Measurements from ENCODE around the gene CLUH. TPM values are rescaled to one million over a fixed set of nuclear protein-coding genes. Genes with fewer than 3 reads are reported as not detected.

Gene CLUH
- total and polyA plus RNA-seq, 2 donors (not counting 3 experiments of a cell fraction or from before 2014, with no cell fraction given) = 33.8 to 80.7 TPM

GRCh38 chr17:2695961-2696760 is 15.4 kb downstream of the CLUH start:
- no peak overlapping the region for H3K27ac ChIP-seq (ENCODE audit: insufficient read depth, low read depth, low read length)
- no peaks in the 10 kb centered on the region for H3K79me2 ChIP-seq (ENCODE audit: control insufficient read depth, insufficient read depth, low read length)
- no peaks in the 10 kb centered on the region for H3K9me3 ChIP-seq (replicated peaks; ENCODE audit: control insufficient read depth, insufficient read depth, low read length)
- H2AFZ ChIP-seq (ENCODE audit: low read depth, low read length) = no peak overlapping the region
- H3K36me3 ChIP-seq (ENCODE audit: control insufficient read depth in 2 of 2, extremely low read depth in 1 of 2, insufficient read depth in 2 of 2, low read length in 2 of 2) = peaks cover 5 to 24% of the 10 kb centered on the region in 2 experiments
- FAIRE-seq = no peak
- BruUV-seq (replicated peaks) = no TSS peak
- ChIA-PET CTCF (no interaction called here), POLR2A (no interaction called here)
- no peak overlapping the region for H3K9ac ChIP-seq (replicated peaks; ENCODE audit: extremely low read depth, insufficient read depth, low read length)
- no peaks in the 10 kb centered on the region for H3K4me1 ChIP-seq (ENCODE audit: control insufficient read depth, extremely low read depth, insufficient read depth, low read length)
- TF ChIP-seq MYC (IDR thresholded peaks at IDR 0.05; ENCODE audit: low read depth, low read length) (no peak), JUN (IDR thresholded peaks at IDR 0.05; ENCODE audit: borderline replicate concordance, insufficient read depth, insufficient read length, low read depth) (no peak), MAX (IDR thresholded peaks at IDR 0.05; ENCODE audit: insufficient read depth, insufficient read length) (no peak), POLR2AphosphoS5 (IDR thresholded peaks at IDR 0.05; ENCODE audit: insufficient read depth, low read depth, low read length) (no peak), GATA2 (IDR thresholded peaks at IDR 0.05; ENCODE audit: insufficient read depth, insufficient read length, low read depth, low read length) (no peak), EZH2 (IDR thresholded peaks at IDR 0.05; ENCODE audit: borderline replicate concordance, low read depth, low read length, severe bottlenecking) (no peak), CTCF (IDR thresholded peaks at IDR 0.05; ENCODE audit: extremely low read depth in 1 of 2, insufficient read depth in 1 of 2, low read depth in 1 of 2, low read length in 2 of 2) (no peak), FOS (IDR thresholded peaks at IDR 0.05; ENCODE audit: borderline replicate concordance, insufficient read depth, low read length) (no peak), POLR2A (IDR thresholded peaks at IDR 0.05; ENCODE audit: low read depth, low read length) (no peak)
- dilution Hi-C loops (cut with MboI; ENCODE audit: extremely low pct_ligation_motif_present, low sequenced_read_pairs) = no loop called here
- H3K9me1 ChIP-seq (replicated peaks; ENCODE audit: control insufficient read depth, extremely low read depth, insufficient read depth, low read length) = no peaks in the 10 kb centered on the region
- H3K27me3 ChIP-seq (ENCODE audit: control insufficient read depth in 2 of 2, insufficient read depth in 2 of 2, low read length in 2 of 2) = no peaks in the 10 kb centered on the region
- no peaks in the 10 kb centered on the region for H4K20me1 ChIP-seq (replicated peaks; ENCODE audit: control insufficient read depth, extremely low read depth, insufficient read depth, low read length)
- no peak overlapping the region for H3K4me2 ChIP-seq (ENCODE audit: insufficient read depth, low read length)
- DNase-seq (ENCODE audit: low read depth, low spot score) = no peak
- intact Hi-C loops (cut with micrococcal nuclease) = no loop called here
- H3K4me3 ChIP-seq (replicated peaks in 1 of 3; ENCODE audit: insufficient read depth in 1 of 3, low read depth in 1 of 3, low read length in 3 of 3) = no peak overlapping the region
